K562 (cell line): ENCODE data around the gene NEUROD4. TPM values are rescaled to one million over a fixed set of nuclear protein-coding genes. Genes with fewer than 3 reads are reported as not detected.
A peak's percentile ranks its signal among the peaks of the same experiment; 100 is the strongest.

ENCODE experiments used
- ATAC-seq: fragments of 200-7000 bp; cut with Tn5 transposase; 3 replicates; pipeline ENCODE4 v1.9.1; 2020; ENCODE audit warnings: moderate library complexity
- BruUV-seq: library from RNA; stranded (reverse); fragments of 400-500 nt; replicated peaks from 2 replicates; lab custom pipeline; 2021; lab: Mats Ljungman, UMichigan
- CTCF ChIA-PET: fragments of 300-600 bp; formaldehyde crosslinking; extraction: SDS; loops from one replicate; lab custom pipeline; 2021; ENCODE audit warnings: low intra/inter-chr PET ratio; lab: Yijun Ruan, JAX
- POLR2A ChIA-PET: fragments of 300-600, 350-650 bp; sonication (Branson Sonifier 250); formaldehyde crosslinking; extraction: SDS; loops from one replicate; lab custom pipeline; 2021; ENCODE audit warnings: antibody characterized with exemption, inconsistent platforms; lab: Yijun Ruan, JAX
- DNase-seq, 4 experiments: peaks; one replicate each; pipeline versions ENCODE4 v3.0.0 to v3.0.0-alpha.2; 2011 to 2018; ENCODE audit warnings: low spot score in 3 of 4, mixed read lengths in 3 of 4; ENCODE audit errors: extremely low read depth in 1 of 4
- FAIRE-seq: peaks from 2 replicates; lab custom pipeline; 2011; peaks lifted over from hg19 to GRCh38; lab: Jason Lieb, UNC
- H2AFZ ChIP-seq: 2 replicates; pipeline ENCODE4 v1.6.0; 2011; ENCODE audit warnings: low read depth, low read length, control low read depth, inconsistent platforms
- H3K27ac ChIP-seq: fragments of 200-600 bp; 3 replicates; pipeline ENCODE4 v1.8.0; 2011; ENCODE audit warnings: low read depth, mild to moderate bottlenecking, control low read depth, inconsistent platforms, low read length, moderate library complexity, mixed read lengths; ENCODE audit errors: extremely low read depth
- H3K27me3 ChIP-seq, 2 experiments: fragments of 300-600 bp in 1 of 2; 2 replicates in 1 of 2; 3 replicates in 1 of 2; pipeline versions ENCODE4 v1.6.0 to v1.8.0; 2011; ENCODE audit warnings: inconsistent platforms in 2 of 2, low read length in 2 of 2, mild to moderate bottlenecking in 1 of 2, mixed read lengths in 1 of 2, moderate library complexity in 1 of 2; ENCODE audit not compliant: control insufficient read depth in 2 of 2, insufficient read depth in 2 of 2
- H3K36me3 ChIP-seq: fragments of 300-600 bp; 3 replicates; pipeline ENCODE4 v1.8.0; 2011; ENCODE audit warnings: mild to moderate bottlenecking, low read length, inconsistent platforms; ENCODE audit not compliant: control insufficient read depth, insufficient read depth
- H3K4me1 ChIP-seq, 2 experiments: fragments of 200-600 bp in 1 of 2; replicated peaks in 1 of 2; 2 replicates in 1 of 2; 3 replicates in 1 of 2; pipeline versions ENCODE4 v1.5.1 to v1.8.0; 2011; ENCODE audit warnings: inconsistent platforms in 2 of 2, low read length in 2 of 2, mild to moderate bottlenecking in 1 of 2, mixed read lengths in 1 of 2, moderate library complexity in 1 of 2; ENCODE audit not compliant: control insufficient read depth in 2 of 2, insufficient read depth in 2 of 2
- H3K4me2 ChIP-seq: 2 replicates; pipeline ENCODE4 v1.6.1; 2011; ENCODE audit warnings: low read length, control low read depth, inconsistent platforms, mixed read lengths; ENCODE audit not compliant: insufficient read depth
- H3K4me3 ChIP-seq: fragments of 200-600 bp; sonication (generic), shearing (Covaris generic); 2 replicates; pipeline ENCODE4 v1.5.1; 2016; ENCODE audit warnings: control low read depth, inconsistent platforms
- H3K79me2 ChIP-seq: fragments of 200-600 bp; 3 replicates; pipeline ENCODE4 v1.8.0; 2011; ENCODE audit warnings: low read length, inconsistent platforms; ENCODE audit not compliant: control insufficient read depth, insufficient read depth
- H3K9ac ChIP-seq, 2 experiments: 2 replicates each; pipeline versions ENCODE4 v1.6.0 to v1.6.1; 2011; ENCODE audit warnings: low read depth in 2 of 2, low read length in 2 of 2, control low read depth in 1 of 2, inconsistent platforms in 1 of 2, mild to moderate bottlenecking in 1 of 2, mixed read lengths in 1 of 2; ENCODE audit not compliant: insufficient read depth in 1 of 2
- H3K9me1 ChIP-seq: one replicate; pipeline ENCODE4 v1.6.0; 2011; ENCODE audit warnings: inconsistent platforms, mild to moderate bottlenecking, low read length, moderate library complexity; ENCODE audit not compliant: control insufficient read depth, insufficient read depth
- H3K9me3 ChIP-seq: replicated peaks from 2 replicates; pipeline ENCODE4 v1.5.1; 2011; ENCODE audit warnings: low read depth, low read length, inconsistent platforms; ENCODE audit not compliant: control insufficient read depth, insufficient read depth
- H4K20me1 ChIP-seq: replicated peaks from 2 replicates; pipeline ENCODE4 v1.6.1; 2011; ENCODE audit warnings: low read length, inconsistent platforms, mixed read lengths; ENCODE audit not compliant: control insufficient read depth, insufficient read depth
- CSDE1 ChIP-seq, 2 experiments: fragments of 450-650 bp; IDR thresholded peaks; 2 replicates each; pipeline ENCODE4 v1.6.1; 2016; ENCODE audit warnings: mild to moderate bottlenecking in 1 of 2
- EZH2 ChIP-seq: IDR thresholded peaks from 2 replicates; pipeline ENCODE4 v1.6.1; 2012; ENCODE audit warnings: low read depth, mild to moderate bottlenecking, inconsistent platforms, low read length, borderline replicate concordance
- HDAC6 ChIP-seq: IDR thresholded peaks from 2 replicates; pipeline ENCODE4 v1.6.1; 2012; ENCODE audit warnings: low read depth, mild to moderate bottlenecking, control low read depth, inconsistent platforms, low read length, moderate library complexity
- KDM1A ChIP-seq, 2 experiments: fragments of 450-650 bp; IDR thresholded peaks; 2 replicates each; pipeline ENCODE4 v1.6.1; 2016; ENCODE audit warnings: mild to moderate bottlenecking in 2 of 2
- MYC ChIP-seq, 2 experiments: fragments of 250-450 bp in 1 of 2; sonication (Bioruptor Pico) in 1 of 2; IDR thresholded peaks; 2 replicates each; pipeline versions ENCODE4 v1.5.1 to v1.6.1; 2012 to 2021; ENCODE audit warnings: low read depth in 2 of 2, borderline replicate concordance in 1 of 2, improper control_type of control experiment in 1 of 2, low read length in 1 of 2, mild to moderate bottlenecking in 1 of 2, moderate library complexity in 1 of 2
- RBM39 ChIP-seq: fragments of 200-400 bp; formaldehyde crosslinking; optimal IDR thresholded peaks from 2 replicates; pipeline ENCODE3; 2018; ENCODE audit warnings: low read depth, low read length
- SMC3 ChIP-seq: conservative IDR thresholded peaks from 2 replicates; pipeline ENCODE4 v1.6.1; 2011; ENCODE audit warnings: low read depth, low read length, improper control_type of control experiment; ENCODE audit not compliant: insufficient read depth
- ZEB2 ChIP-seq: fragments of 450-650 bp; IDR thresholded peaks from 2 replicates; pipeline ENCODE4 v1.6.1; 2016
- ZNF695 ChIP-seq: fragments of 450-650 bp; formaldehyde crosslinking; IDR thresholded peaks from 2 replicates; pipeline ENCODE4 v1.4.0; 2020; ENCODE audit warnings: mild to moderate bottlenecking, moderate library complexity
- WGBS: fragments of 100-300 bp; shearing (Covaris generic); methylation state at CpG from one replicate; pipeline ENCODE4 v1.1.6; 2016; ENCODE audit warnings: low coverage, mixed read lengths; ENCODE audit not compliant: insufficient coverage; ENCODE audit errors: missing lambda C conversion rate; 5-methylcytosine and 5-hydroxymethylcytosine counted together
- in situ Hi-C: fragments of 300-500 bp; cut with MboI; formaldehyde crosslinking; loops from 4 replicates; pipeline ENCODE4 v1.15.0; 2018; ENCODE audit warnings: inconsistent platforms, mixed read lengths
- intact Hi-C: fragments of 100-400 bp; cut with micrococcal nuclease; formaldehyde crosslinking; loops from 2 replicates; pipeline ENCODE4 v1.14.2; 2022
- polyA plus RNA-seq, 8 experiments: library from polyadenylated mRNA; depleted of rRNA in 4 of 8; stranded (reverse) in 5 of 8; unstranded in 3 of 8; fragments of >200 nt; fragmentation: Nextera tagmentation in 2 of 8; fragmentation: Illumina TruSeq in 1 of 8; extraction: Ambion mirVana in 2 of 8; extraction: Trizol in 1 of 8; gene quantifications; 2 replicates each; pipeline versions ENCODE4 v1.2.1 to v1.2.3, GENCODE V29; 2011 to 2014; ENCODE audit warnings: inconsistent platforms in 1 of 8, missing spikeins in 1 of 8
- total RNA-seq, 7 experiments: library from RNA; depleted of rRNA in 6 of 7; stranded (reverse); fragments of >200 nt in 6 of 7; fragmentation: Illumina TruSeq in 2 of 7; extraction: Trizol in 2 of 7; gene quantifications; 2 replicates each; pipeline versions ENCODE4 v1.2.1 to v1.2.3, GENCODE V29; 2011 to 2021; ENCODE audit warnings: low replicate concordance in 1 of 7
- TF ChIP-seq, protein P1 (sequence below): fragments of 250-450 bp; sonication (Bioruptor Pico); IDR thresholded peaks from 2 replicates; pipeline ENCODE4 v1.4.0; 2020; ENCODE audit warnings: mild to moderate bottlenecking
- TF ChIP-seq, protein P2 (sequence below): fragments of 250-450 bp; sonication (Bioruptor Pico); IDR thresholded peaks from 2 replicates; pipeline ENCODE4 v1.5.0; 2022; ENCODE audit warnings: mild to moderate bottlenecking
- TF ChIP-seq, protein P3 (sequence below): fragments of 150-350 bp; IDR thresholded peaks from 2 replicates; pipeline ENCODE4 v1.6.1; 2014; ENCODE audit warnings: low read depth, mild to moderate bottlenecking, low read length, borderline replicate concordance
- TF ChIP-seq, protein P4 (sequence below): IDR thresholded peaks from 2 replicates; pipeline ENCODE4 v1.6.1; 2016; ENCODE audit warnings: missing genetic modification characterization, missing compliant biosample characterization

NEUROD4 gene
- total and polyA plus RNA-seq, 9 of the 15 experiments (the other 6 are each of a cell fraction or from before 2014, with no cell fraction given) = not detected

DNA sequence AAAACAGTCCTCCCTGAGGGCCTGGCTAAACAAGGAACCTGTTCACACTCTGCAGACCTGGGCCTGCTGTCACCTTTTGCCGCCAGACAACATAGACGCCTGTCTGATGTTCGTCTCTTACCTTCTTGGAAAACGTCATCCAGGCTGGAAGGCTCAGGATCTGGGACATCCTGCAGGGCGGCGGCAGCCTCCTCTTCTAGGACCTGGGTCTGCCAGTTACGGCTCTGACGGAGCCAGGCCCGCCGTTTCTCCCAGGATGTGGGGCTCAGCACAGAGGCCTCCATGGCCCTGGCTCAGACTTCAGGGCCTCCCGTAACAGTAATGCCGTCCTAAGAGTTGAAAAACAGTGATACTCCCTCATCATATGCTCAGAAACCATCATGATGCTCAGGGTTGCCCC is 45.5 kb upstream of the NEUROD4 start:
- no TSS peak for BruUV-seq
- 91% methylated on average over 10 of the region's 12 CpGs for WGBS
- Histone ChIP-seq H3K4me3 (no peak overlapping the region), H3K36me3 (no peaks in the 10 kb centered on the region), H2AFZ (no peak overlapping the region), H3K9ac (0 out of 4 replicates have a peak overlapping the region, but pooled peaks of 1 of the 2 experiments have one; percentile 13), H4K20me1 (no peaks in the 10 kb centered on the region), H3K4me2 (no peak overlapping the region), H3K4me1 (peaks cover 8 to 35% of the 10 kb centered on the region in 2 experiments; a peak in 4 of 5 replicates), H3K27me3 (no peaks in the 10 kb centered on the region), H3K9me3 (no peaks in the 10 kb centered on the region), H3K79me2 (no peaks in the 10 kb centered on the region), H3K27ac (no peak overlapping the region), H3K9me1 (no peaks in the 10 kb centered on the region)
- in situ Hi-C loops = no loop called here
- ChIA-PET CTCF (interaction anchor here (0.6 kb wide), 1 partner anchor 812 kb away, joined by 5 read pairs; no protein-coding TSS in a partner anchor), POLR2A (no interaction called here)
- ATAC-seq (no peak), DNase-seq (no peak), FAIRE-seq (no peak)
- intact Hi-C loops = no loop called here
- no peak for TF ChIP-seq SMC3
- TF ChIP-seq, protein P1, sequence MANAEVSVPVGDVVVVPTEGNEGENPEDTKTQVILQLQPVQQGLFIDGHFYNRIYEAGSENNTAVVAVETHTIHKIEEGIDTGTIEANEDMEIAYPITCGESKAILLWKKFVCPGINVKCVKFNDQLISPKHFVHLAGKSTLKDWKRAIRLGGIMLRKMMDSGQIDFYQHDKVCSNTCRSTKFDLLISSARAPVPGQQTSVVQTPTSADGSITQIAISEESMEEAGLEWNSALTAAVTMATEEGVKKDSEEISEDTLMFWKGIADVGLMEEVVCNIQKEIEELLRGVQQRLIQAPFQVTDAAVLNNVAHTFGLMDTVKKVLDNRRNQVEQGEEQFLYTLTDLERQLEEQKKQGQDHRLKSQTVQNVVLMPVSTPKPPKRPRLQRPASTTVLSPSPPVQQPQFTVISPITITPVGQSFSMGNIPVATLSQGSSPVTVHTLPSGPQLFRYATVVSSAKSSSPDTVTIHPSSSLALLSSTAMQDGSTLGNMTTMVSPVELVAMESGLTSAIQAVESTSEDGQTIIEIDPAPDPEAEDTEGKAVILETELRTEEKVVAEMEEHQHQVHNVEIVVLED (CRISPR knock-in tag) = no peak
- TF ChIP-seq EZH2 = no peak
- no peak for TF ChIP-seq KDM1A (IDR thresholded peaks at IDR 0.05)
- TF ChIP-seq, protein P2, sequence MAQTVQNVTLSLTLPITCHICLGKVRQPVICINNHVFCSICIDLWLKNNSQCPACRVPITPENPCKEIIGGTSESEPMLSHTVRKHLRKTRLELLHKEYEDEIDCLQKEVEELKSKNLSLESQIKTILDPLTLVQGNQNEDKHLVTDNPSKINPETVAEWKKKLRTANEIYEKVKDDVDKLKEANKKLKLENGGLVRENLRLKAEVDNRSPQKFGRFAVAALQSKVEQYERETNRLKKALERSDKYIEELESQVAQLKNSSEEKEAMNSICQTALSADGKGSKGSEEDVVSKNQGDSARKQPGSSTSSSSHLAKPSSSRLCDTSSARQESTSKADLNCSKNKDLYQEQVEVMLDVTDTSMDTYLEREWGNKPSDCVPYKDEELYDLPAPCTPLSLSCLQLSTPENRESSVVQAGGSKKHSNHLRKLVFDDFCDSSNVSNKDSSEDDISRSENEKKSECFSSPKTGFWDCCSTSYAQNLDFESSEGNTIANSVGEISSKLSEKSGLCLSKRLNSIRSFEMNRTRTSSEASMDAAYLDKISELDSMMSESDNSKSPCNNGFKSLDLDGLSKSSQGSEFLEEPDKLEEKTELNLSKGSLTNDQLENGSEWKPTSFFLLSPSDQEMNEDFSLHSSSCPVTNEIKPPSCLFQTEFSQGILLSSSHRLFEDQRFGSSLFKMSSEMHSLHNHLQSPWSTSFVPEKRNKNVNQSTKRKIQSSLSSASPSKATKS (CRISPR knock-in tag) = no peak
- TF ChIP-seq ZNF695 (CRISPR knock-in tag) = no peak
- TF ChIP-seq HDAC6 = no peak
- TF ChIP-seq ZEB2 = no peak
- TF ChIP-seq RBM39 = no peak
- TF ChIP-seq MYC (IDR thresholded peaks at IDR 0.05; ENCODE audit: low read depth, low read length) = no peak
- no peak for TF ChIP-seq MYC (CRISPR knock-in tag; IDR thresholded peaks at IDR 0.05; ENCODE audit: borderline replicate concordance, low read depth)
- TF ChIP-seq, protein P3, sequence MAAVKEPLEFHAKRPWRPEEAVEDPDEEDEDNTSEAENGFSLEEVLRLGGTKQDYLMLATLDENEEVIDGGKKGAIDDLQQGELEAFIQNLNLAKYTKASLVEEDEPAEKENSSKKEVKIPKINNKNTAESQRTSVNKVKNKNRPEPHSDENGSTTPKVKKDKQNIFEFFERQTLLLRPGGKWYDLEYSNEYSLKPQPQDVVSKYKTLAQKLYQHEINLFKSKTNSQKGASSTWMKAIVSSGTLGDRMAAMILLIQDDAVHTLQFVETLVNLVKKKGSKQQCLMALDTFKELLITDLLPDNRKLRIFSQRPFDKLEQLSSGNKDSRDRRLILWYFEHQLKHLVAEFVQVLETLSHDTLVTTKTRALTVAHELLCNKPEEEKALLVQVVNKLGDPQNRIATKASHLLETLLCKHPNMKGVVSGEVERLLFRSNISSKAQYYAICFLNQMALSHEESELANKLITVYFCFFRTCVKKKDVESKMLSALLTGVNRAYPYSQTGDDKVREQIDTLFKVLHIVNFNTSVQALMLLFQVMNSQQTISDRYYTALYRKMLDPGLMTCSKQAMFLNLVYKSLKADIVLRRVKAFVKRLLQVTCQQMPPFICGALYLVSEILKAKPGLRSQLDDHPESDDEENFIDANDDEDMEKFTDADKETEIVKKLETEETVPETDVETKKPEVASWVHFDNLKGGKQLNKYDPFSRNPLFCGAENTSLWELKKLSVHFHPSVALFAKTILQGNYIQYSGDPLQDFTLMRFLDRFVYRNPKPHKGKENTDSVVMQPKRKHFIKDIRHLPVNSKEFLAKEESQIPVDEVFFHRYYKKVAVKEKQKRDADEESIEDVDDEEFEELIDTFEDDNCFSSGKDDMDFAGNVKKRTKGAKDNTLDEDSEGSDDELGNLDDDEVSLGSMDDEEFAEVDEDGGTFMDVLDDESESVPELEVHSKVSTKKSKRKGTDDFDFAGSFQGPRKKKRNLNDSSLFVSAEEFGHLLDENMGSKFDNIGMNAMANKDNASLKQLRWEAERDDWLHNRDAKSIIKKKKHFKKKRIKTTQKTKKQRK = no peak
- TF ChIP-seq, protein P4, sequence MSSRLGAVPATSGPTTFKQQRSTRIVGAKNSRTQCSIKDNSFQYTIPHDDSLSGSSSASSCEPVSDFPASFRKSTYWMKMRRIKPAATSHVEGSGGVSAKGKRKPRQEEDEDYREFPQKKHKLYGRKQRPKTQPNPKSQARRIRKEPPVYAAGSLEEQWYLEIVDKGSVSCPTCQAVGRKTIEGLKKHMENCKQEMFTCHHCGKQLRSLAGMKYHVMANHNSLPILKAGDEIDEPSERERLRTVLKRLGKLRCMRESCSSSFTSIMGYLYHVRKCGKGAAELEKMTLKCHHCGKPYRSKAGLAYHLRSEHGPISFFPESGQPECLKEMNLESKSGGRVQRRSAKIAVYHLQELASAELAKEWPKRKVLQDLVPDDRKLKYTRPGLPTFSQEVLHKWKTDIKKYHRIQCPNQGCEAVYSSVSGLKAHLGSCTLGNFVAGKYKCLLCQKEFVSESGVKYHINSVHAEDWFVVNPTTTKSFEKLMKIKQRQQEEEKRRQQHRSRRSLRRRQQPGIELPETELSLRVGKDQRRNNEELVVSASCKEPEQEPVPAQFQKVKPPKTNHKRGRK (tag) = no peak
- no peak for TF ChIP-seq CSDE1 (IDR thresholded peaks at IDR 0.05)
